HG02970 (cell line): ENCODE measurements around the gene TTC13.

Source experiments
- ATAC-seq: cut with Tn5 transposase; IDR thresholded peaks from one replicate; pipeline ENCODE4 v1.9.1; 2021; ENCODE audit warnings: mild to moderate bottlenecking, moderate library complexity, moderate number of reproducible peaks; ENCODE audit not compliant: unreplicated experiment, low FRiP score

Gene TTC13

GRCh38 chr1:230910755-230911117 is 67.9 kb downstream of the TTC13 start:
- no peak for ATAC-seq

GRCh38 chr1:230909974-230910754 is 68.5 kb downstream of the TTC13 start:
- ATAC-seq = no peak

GRCh38 chr1:230907472-230908205 is 71.0 kb downstream of the TTC13 start:
- ATAC-seq = no peak

GRCh38 chr1:230906226-230906625 is 72.4 kb downstream of the TTC13 start:
- ATAC-seq = no peak

- ATAC-seq = no peak
Observed at GRCh38 chr1:230905733-230906132, 72.9 kb downstream of the TTC13 start.

- no peak for ATAC-seq
Observed at GRCh38 chr1:230902349-230902923, 76.2 kb downstream of the TTC13 start.

- ATAC-seq = no peak
Observed at GRCh38 chr1:230901671-230902070, 77.0 kb downstream of the TTC13 start.

GRCh38 chr1:230900984-230901383 is 77.7 kb downstream of the TTC13 start:
- ATAC-seq = no peak

GRCh38 chr1:230899841-230900251 is 78.8 kb downstream of the TTC13 start:
- ATAC-seq = no peak

- ATAC-seq = no peak
Observed at GRCh38 chr1:230898748-230899147, 79.9 kb downstream of the TTC13 start.

- ATAC-seq = no peak
Observed at GRCh38 chr1:230898144-230898543, 80.5 kb downstream of the TTC13 start.

GRCh38 chr1:230896779-230897178 is 81.9 kb downstream of the TTC13 start:
- no peak for ATAC-seq

- no peak for ATAC-seq
Observed at GRCh38 chr1:230895452-230895851, 83.2 kb downstream of the TTC13 start.

GRCh38 chr1:230894664-230895063 is 84.0 kb downstream of the TTC13 start:
- ATAC-seq = no peak

GRCh38 chr1:230894032-230894431 is 84.6 kb downstream of the TTC13 start:
- no peak for ATAC-seq

- no peak for ATAC-seq
Observed at GRCh38 chr1:230892018-230892491, 86.6 kb downstream of the TTC13 start.

- ATAC-seq = no peak
Observed at GRCh38 chr1:230891413-230891812, 87.2 kb downstream of the TTC13 start.

- ATAC-seq = no peak
Observed at GRCh38 chr1:230884646-230885045, 94.0 kb downstream of the TTC13 start.

GRCh38 chr1:230883967-230884366 is 94.7 kb downstream of the TTC13 start:
- ATAC-seq = no peak

- ATAC-seq = no peak
Observed at GRCh38 chr1:230879778-230880177, 98.9 kb downstream of the TTC13 start.

- ATAC-seq = no peak
Observed at GRCh38 chr1:230878591-230878990, 100.1 kb downstream of the TTC13 start.
